Panc1 (cell line): Measurements from ENCODE around the gene TRAPPC12.

ENCODE experiments used
- POLR2AphosphoS5 ChIP-seq: IDR thresholded peaks from 2 replicates; pipeline ENCODE4 v1.6.1; 2012; ENCODE audit warnings: mild to moderate bottlenecking, low read depth, low read length, moderate library complexity
- SIN3A ChIP-seq: IDR thresholded peaks from 2 replicates; pipeline ENCODE4 v1.6.1; 2012; ENCODE audit warnings: low read depth, mild to moderate bottlenecking, low read length, moderate library complexity, borderline replicate concordance; ENCODE audit not compliant: insufficient read depth
- TF ChIP-seq, protein P1 (sequence below): fragments of 450-650 bp; IDR thresholded peaks from 2 replicates; pipeline ENCODE4 v1.5.1; 2017; ENCODE audit warnings: mild to moderate bottlenecking
- TF ChIP-seq, protein P2 (sequence below), 2 experiments: IDR thresholded peaks; 2 replicates each; pipeline ENCODE4 v1.6.1; 2011 to 2012; ENCODE audit warnings: low read depth in 2 of 2, control low read depth in 1 of 2, low read length in 1 of 2, mild to moderate bottlenecking in 1 of 2, moderate library complexity in 1 of 2; ENCODE audit not compliant: insufficient read depth in 1 of 2

- TF ChIP-seq, protein P1, sequence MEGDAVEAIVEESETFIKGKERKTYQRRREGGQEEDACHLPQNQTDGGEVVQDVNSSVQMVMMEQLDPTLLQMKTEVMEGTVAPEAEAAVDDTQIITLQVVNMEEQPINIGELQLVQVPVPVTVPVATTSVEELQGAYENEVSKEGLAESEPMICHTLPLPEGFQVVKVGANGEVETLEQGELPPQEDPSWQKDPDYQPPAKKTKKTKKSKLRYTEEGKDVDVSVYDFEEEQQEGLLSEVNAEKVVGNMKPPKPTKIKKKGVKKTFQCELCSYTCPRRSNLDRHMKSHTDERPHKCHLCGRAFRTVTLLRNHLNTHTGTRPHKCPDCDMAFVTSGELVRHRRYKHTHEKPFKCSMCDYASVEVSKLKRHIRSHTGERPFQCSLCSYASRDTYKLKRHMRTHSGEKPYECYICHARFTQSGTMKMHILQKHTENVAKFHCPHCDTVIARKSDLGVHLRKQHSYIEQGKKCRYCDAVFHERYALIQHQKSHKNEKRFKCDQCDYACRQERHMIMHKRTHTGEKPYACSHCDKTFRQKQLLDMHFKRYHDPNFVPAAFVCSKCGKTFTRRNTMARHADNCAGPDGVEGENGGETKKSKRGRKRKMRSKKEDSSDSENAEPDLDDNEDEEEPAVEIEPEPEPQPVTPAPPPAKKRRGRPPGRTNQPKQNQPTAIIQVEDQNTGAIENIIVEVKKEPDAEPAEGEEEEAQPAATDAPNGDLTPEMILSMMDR: no peak
- TF ChIP-seq POLR2AphosphoS5 (no peak), SIN3A (no peak)
- TF ChIP-seq, protein P2, sequence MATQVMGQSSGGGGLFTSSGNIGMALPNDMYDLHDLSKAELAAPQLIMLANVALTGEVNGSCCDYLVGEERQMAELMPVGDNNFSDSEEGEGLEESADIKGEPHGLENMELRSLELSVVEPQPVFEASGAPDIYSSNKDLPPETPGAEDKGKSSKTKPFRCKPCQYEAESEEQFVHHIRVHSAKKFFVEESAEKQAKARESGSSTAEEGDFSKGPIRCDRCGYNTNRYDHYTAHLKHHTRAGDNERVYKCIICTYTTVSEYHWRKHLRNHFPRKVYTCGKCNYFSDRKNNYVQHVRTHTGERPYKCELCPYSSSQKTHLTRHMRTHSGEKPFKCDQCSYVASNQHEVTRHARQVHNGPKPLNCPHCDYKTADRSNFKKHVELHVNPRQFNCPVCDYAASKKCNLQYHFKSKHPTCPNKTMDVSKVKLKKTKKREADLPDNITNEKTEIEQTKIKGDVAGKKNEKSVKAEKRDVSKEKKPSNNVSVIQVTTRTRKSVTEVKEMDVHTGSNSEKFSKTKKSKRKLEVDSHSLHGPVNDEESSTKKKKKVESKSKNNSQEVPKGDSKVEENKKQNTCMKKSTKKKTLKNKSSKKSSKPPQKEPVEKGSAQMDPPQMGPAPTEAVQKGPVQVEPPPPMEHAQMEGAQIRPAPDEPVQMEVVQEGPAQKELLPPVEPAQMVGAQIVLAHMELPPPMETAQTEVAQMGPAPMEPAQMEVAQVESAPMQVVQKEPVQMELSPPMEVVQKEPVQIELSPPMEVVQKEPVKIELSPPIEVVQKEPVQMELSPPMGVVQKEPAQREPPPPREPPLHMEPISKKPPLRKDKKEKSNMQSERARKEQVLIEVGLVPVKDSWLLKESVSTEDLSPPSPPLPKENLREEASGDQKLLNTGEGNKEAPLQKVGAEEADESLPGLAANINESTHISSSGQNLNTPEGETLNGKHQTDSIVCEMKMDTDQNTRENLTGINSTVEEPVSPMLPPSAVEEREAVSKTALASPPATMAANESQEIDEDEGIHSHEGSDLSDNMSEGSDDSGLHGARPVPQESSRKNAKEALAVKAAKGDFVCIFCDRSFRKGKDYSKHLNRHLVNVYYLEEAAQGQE (IDR thresholded peaks at IDR 0.05; ENCODE audit: insufficient read depth in 1 of 2, low read depth in 2 of 2, low read length in 1 of 2): no peak
Measured at GRCh38 chr2:3472966-3473365, 93.5 kb downstream of the TRAPPC12 start.
